Fibroblast of skin of right biceps (primary cell): Measurements from ENCODE around the gene NR3C2.

Experiments
- DNase-seq: peaks from one replicate; pipeline ENCODE4 v3.0.0-alpha.2; 2013

Gene NR3C2

DNA sequence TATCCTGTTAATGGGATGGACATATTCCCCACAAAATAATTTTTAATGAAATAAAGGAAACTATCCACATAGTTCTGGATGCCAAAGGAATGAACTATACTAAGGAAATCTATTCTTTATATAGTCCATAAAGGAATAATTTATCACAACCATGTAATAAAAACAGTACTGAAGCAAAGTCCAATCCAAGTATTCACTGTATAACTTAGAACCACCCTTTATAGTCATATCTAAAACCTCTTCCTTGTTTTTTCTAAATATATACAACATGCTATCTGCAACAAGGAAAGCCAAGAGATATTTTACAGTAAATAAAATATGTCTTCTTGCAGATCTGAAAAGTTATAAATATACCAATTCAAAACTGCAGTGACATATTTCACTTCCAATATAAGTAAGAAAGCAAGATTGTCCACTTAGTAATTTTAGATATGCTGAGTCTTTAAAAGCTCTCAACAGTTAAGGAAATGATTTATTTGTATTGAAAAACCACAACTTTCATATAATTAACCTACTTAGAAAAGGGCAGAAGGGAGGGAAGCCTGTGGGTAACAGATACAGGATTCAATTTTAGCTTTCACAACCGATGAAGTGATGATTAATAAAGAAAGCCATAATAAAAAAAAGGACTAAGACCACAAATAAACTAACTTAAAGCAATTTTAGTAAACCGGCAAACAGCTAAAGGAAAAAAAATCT lies 8.0 kb downstream of the NR3C2 start:
- DNase-seq: no peak

DNA sequence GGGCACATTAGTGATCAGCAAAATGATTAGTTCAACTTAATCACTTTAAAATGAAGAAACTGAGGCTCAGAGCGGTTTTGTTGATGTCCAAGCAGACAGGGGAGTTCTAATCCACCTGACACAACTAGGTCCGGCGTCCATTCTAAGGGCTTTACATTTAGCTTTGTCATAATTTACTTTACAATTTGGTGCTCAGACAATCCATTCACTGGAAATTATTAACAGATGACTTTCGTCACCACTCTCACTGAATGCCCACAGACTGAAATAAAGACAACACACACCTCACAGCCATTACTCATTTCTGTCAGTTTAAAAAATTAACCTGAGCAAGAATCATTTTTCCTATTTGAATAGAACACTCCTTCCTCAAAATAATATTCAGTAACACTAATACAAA lies 10.8 kb downstream of the NR3C2 start:
- no peak for DNase-seq

DNA sequence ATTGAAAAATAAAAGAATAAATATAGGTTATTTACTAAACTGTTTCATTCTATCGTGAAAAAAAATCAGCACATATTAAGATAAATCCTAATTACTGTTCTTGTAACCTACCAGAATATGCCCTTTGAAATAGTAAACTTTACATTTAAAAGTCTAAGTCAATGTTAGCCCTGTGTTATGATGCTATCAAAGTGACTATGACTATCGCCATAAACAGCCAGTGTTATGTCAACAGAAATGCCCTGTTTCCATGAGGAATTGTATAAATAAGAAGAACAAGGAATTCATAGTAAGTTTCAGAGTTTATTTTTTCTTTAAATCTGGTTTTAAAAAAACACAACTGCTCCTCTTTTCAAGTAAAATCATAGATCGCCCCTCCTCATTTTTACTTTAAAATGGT lies 11.4 kb downstream of the NR3C2 start:
- no peak for DNase-seq

DNA sequence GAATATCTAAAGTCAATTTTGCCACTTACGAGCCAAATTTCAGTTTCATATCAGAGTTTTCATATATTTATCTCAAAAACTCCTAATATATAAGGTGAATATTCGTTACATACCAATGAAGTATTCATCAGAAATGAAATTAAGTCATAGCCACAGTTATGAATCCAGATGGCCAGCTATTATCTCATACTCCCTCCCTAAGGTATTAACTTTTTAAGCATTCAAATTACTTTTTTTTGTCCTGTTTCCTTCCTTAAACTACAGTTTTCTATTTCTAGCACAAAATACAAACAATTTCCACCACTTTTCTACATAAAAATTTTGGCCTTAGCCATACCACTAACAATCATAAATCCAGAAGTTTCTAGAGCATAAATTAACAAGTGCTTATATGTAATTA lies 13.0 kb downstream of the NR3C2 start:
- no peak for DNase-seq

DNA sequence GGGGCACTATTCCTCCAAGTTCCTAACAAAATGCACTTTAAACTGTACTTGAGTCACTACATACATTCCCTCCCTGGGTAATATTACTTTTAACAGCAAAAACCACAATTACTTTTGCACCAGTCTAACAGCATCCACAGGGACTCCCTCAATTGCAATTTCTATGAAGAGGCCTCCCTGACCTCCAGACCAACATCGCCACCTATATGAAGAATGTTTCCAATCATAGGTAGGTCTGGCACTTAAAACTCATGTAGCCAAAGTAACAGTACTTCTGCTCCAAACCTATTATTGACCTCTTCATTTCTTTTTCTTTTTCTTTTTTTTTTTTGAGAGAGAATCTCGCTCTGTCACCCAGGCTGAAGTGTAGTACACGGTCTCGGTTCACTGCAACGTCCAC lies 15.6 kb downstream of the NR3C2 start:
- no peak for DNase-seq

DNA sequence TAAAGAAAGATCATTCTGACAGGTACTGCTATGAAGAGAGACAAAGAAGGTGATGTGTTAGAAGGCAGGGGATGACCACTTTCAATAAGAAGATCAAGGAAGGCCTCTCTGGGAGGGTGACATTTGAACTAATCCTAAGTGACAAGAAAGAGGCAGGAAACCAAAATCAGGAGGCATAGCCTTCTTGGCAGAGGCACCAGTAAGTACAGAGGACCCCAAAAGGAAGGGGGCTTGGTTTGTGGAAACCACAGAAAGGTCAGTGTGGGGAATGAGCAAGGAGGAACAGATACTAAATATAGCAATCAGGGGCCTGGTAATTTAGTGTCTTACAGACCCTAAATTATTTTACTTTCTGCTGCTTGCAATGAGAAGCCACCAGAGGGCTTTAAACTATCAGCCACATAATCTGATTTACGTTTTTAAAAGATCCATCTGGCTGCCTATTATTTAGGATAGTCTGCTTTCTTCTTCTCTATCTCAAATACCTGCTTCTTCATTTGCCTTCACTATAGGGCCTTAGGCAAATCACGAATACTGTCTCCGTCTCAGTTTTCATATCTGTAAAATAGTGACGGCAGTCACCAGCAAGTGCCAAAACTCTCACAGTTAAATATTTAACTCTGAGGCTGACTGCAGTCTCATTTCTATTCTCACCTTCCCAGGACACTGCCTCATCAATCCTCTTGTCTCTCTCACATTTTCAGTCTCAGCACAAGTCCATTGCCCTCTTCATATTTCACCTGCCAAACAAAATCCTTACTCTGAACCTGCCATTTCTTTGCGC lies 16.7 kb downstream of the NR3C2 start:
- DNase-seq: no peak

DNA sequence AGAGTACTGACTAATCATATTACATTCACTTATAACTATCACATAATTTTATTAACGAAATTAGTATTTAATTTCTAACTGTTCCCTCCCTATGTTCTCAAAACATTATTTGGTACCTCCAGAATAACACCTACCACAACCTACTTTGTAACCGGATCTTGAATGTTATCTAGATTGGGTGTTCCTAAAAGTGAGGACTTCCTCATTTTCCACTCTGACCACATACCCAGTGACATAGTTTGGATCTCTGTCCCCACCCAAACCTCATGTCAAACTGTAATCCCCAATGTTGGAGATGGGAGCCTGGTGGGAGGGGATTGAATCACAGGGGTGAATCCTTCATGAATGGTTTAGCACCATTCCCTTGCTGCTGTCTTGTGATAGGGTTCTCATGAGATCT lies 21.8 kb downstream of the NR3C2 start:
- DNase-seq: no peak

DNA sequence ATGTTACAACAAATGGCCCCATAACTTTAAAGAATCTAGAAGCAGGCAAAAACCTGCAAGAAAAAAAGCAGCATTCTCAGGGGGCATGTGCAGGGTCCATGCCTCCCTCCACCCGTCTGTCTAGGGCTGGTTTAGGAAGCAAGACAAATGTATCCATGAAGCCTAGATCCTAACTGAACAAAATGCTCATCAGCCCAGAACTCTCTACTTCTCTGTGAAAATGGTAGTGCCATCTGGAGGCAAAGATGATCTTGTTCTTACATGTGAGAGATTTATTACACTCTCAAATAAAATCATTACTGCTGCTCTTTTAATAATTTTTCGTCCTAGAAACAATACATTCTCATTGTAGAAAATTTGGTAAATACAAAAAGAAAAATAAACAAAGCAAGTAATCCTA lies 26.7 kb downstream of the NR3C2 start:
- no peak for DNase-seq

DNA sequence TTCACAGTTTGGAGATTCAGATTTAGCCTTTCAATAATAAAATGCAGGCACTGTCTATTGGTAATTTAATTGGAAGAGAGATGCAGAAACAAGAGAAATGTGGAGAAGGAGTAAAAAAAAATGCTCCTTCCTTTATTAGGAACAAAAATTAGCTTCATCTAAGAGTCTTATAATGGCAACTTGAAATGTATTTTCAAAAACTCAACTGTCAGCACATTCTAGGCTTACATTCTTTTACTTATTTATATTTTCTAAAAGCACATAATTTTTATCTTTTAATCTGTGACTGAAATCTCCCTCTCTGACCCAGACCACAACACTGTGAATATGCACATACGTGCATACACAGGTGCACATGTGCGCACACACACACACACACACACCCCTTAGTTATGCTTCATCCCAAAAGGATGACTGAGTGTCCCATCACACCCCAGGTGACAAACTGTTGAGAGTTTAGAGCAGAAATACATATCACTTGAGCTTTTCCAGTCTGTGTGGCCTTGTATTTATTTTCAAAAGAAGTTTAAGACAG lies 29.7 kb downstream of the NR3C2 start:
- DNase-seq: no peak

DNA sequence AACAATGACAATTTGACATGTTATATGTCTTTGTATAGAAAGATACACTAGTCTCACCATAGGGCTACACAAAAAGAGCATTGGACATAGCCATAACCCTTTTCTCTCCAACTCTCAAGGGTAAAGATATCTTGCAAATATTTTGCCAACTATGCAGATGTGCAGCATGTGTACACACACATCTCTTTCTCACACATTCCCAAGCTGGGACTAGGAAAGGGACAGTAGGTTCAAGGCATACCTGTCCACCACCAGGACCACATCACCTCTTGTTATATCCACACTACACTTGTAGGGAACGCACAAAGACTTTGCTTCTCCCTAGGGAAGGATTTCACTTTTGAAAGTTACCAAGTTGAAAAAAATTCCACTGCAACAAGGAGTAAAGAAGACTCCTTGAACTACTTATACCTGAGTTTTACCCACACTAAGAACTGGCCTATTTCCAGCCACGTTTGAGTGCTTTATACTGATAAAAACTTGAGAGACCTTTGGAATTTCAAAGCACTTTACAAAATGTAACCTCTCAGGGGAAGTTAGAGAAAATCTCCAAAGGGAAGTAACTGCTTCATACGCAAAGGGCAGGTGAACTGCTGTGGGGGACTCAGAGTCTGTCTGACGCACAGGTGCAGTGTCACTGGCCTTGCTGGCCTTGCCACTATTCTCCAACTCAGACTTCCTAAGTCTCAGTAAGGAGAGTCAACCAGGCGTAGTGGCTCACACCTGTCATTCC lies 36.9 kb downstream of the NR3C2 start:
- DNase-seq: no peak

DNA sequence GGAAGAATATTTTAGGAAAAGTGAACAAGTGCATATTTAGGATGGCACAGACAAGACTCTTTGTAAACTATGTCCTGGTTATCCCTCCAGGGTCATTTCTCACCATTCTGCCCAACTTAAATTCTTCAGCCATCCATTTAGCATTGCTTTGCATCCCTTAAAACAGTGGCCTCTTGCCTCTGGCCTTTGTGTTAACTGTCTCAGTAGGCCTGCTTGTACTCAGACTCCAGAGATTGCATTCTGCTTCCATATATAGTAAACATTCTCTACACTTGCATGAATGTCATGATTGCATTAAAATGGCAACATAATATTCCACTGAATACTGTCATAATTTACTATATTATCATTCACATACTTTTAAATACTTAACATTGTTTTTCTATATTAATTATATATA lies 43.2 kb downstream of the NR3C2 start:
- DNase-seq: no peak

DNA sequence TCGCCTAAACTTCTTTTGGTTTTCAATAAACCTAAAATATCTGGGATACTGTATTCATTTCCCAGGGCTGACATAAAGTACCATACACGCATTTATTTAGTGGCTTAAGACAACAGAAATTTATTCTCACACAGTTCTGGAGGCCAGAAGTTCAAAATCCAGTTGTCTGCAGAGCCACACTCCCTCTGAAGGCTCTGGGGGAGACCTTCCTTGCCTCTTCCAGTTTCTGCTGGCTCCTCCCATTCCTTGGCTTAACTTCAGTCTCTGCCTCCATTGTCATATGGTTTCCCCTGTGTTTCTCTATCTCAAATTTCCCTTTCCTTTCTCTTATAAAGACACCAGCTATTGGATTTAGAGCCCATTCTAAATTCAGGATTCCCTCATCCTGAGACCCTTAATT lies 44.4 kb downstream of the NR3C2 start:
- DNase-seq: no peak

DNA sequence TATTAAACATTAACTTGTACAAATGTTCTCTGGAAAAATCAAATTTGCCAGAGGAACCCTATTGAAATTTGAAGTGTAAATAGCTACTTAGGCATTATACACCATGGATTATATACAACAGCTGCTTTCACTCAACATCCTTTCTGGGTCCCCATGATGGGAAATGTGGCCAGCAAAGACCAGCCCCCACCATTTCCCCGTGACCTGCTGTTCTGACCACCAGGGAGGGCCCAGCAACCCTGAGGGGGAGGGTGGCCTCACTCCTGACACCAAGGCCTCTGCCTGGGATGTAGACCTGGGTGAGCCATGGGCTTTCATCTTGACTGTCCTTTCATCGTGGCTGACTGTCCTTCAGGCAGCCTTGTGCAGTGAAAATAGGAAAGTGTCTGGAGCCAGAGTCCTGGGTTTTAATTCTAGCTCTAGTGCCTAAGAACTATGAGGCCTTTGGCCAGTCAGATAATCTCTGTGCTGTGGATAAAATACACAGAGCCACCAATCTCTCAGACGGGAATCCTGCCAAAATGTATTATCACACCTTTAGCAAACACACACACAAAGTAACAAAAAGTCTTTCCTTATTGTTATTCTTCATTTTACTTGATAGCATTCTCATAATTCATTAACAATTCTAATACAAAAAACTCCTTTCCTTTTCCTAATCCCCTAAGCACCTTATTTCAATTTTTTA lies 45.1 kb downstream of the NR3C2 start:
- DNase-seq: no peak

DNA sequence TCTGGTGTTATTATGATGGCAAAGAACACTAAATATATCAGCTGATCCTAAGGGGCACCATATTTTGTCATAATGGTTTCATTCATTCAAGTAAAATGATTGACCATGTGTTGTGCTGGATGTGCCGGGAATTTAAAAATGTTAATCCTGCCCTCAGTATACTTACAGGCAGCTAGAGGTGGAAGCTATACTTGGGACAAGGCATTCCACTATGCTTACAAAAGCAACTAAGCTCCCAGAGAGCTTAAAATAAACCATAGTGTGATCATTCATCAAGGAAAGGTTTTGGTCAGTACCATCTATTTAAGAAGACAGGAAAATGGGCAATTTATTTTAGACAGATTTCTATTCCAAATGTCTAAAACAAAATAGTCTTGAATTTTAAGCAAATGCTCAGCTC lies 46.4 kb downstream of the NR3C2 start:
- no peak for DNase-seq

DNA sequence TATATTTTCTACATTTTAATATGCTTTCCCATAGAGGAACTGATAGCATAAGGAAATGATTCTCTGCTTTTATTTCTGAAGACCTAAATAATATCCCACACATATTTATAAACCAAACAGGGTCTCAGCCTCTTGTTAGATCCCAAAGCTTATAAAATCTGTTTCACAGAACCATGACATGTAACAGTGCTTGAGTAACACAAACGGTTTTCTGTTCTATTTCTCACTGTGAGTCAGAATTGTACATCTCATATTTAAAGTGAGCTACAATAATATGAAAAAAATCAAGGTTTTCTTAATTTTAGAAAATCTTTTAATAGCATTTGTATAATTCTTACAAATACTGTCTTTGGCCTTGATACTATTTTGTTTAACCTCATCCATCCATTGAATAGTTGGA lies 51.2 kb downstream of the NR3C2 start:
- no peak for DNase-seq

DNA sequence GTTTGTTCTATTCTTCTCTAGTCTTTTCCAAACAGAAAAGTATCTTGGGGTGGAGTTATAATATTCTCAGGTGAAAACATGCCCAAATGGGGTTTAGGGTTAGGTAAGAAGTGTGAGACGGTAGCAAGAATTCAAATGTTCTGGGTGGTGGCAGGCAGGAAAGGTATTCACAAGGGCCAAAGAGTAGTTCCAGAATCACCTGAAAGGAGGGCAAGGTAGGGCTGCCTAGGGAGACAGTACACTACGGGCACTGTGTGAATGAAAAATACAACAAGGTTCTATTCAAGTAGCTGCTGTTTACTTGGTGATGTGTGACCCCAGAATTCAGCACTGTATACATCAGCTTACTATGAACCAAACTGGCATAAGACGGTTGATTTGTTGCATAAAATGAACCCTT lies 51.9 kb downstream of the NR3C2 start:
- DNase-seq: no peak

DNA sequence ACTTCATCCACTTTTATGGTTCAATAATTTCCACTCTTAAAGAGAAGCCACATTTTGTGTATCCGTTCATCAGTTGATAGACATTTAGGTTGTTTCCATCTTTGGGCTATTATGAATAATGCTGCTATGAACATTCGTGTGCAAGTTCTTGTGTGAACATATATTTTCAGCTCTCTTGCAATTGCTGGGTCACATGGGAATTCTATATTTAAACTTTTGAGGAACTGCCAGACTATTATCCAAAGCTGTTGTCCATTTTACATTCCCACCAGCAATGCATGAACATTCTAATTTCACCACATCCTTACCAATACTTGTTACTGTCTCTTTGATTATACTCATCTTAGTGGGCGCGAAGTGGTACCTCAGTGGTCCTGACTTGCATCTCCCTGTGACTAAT lies 61.9 kb downstream of the NR3C2 start:
- DNase-seq: no peak

DNA sequence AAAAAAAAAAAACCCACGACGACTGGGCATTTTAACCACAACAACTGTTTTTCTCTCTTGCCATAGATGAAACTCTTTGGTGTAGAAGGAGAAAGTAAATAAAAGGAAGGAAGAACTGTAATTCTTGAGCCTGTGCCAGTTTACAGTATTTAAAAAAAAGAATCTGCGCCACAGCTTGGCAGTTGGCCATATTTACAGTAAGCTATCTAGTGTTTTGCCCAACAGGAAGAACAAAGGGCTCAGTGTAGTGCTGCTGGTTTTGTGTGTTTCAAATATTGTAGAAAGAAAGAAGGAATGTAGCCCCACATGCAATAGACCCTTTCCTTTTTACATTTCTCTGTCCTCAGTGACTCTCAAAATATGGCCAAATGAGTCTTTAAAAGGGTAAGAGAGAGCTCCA lies 66.1 kb downstream of the NR3C2 start:
- DNase-seq: peak; percentile 12

DNA sequence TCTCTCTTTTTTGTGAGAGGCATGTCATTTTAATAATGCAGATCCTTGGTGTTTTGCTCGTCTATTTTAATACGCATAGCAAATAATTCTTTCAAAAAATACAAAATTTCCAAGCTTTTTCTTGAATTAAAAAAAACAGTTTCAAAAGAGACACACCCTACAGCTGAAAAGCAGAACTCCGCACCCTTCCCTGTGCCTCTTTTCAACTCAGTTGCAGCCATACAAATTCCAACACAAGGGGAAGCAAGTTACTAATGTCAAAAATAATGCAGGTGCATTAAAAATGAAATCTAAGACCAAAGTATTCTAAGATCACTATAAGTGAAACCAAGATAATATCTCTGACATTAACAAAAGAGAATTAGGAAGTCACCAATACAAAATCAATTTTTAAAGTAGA lies 66.6 kb downstream of the NR3C2 start:
- DNase-seq: no peak

DNA sequence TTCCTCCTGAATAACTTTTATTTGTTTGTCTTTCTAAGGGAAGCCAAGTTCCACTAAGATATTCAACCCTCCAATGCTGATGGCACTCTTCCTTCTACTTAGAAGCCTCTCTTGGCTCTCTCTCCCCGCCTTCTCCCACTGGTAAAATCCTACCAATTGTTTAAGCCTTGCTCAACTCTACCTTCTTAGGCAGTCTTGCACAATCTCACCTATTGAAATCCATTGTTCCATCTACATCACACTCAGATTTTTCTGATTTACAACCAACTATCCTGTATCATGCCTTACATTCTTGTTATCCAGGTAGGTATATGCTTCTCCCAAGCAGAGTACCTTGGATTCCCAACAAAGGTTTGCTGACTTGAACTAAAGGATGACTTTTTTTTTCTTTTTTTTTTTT lies 69.1 kb downstream of the NR3C2 start:
- no peak for DNase-seq

DNA sequence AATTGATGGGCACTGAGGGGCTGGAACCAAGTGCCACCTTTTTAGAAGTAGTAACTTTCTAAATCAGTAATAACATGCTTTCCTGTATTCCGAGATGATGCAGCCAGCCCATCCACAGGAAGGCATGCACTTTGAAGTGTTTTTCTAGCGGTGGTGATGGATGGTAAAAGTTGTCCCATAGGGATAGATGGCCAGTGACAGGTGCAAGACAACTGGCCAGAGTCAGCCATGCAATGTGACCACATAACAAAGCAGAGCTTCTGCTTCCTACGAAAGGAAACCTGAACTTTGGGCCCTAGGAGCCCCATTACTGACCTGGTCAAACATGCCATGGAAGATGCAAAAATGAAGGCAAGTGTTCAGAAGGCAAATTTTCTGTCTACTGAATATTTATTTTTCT lies 72.3 kb downstream of the NR3C2 start:
- DNase-seq: no peak

DNA sequence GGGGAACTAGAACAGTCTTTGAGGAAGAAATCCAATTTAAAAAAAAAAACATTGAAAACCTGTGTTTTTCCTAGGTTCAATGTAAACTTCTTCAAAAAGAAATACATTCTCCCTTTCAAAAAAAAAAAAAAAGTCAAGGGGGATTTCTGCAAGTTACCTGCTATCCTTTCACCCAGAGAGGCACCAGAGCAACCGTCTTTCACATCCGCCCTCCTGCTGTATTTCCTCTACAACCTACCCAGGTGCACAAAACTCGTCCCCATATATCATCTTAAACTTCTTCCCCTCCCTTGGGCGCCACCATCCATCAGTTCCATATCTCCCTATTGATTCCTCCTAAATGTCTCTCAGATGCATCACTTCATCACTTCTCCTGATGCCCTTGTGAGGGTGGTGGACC lies 74.5 kb downstream of the NR3C2 start:
- DNase-seq: no peak

DNA sequence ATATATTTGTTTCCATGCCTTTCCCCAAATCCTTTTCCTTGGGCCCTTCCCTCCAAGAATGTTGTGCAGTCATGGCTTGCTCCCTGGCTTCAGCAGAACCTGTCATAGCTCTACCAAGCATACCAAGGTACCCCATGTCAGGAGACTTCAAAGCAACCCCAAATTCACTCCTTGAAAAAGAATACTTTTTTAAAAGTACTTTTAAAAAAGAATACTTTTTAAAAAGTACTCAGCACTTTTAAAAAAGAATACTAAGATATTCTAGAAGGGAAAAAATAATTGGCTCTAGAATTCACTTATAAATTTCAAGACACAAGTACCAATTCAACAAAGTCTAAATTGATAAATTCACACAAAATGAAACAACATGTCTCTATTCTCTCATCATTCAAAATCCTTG lies 76.0 kb downstream of the NR3C2 start:
- peak; percentile 3 for DNase-seq
